ENCODE measurements around the gene AKAP13.

Gene AKAP13

DNA sequence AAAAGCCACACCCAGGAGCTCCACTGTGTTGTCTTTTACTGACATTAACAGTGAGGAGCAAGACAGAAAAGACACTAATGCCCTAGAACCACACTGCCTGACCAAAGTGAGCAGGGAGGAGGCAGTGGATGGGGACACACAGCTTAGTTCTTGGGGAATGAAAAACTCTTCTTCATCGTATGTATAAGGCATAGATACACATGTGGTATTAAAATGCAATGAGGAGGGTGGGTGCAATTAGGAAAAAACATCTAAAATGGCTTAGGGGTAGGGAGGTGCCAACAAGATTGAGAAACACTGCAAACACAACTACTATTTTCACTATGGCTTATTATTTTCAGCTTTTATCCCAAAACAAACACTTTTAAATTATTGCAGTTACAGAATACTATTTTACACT, 398.8 kb downstream of the AKAP13 start:
- TF ChIP-seq POLR2A (IDR thresholded peaks at IDR 0.05; ENCODE audit: extremely low read depth, insufficient read length) = no peak
- no peak for TF ChIP-seq MYC (IDR thresholded peaks at IDR 0.05; ENCODE audit: low read depth, low read length)
- TF ChIP-seq, protein P1, sequence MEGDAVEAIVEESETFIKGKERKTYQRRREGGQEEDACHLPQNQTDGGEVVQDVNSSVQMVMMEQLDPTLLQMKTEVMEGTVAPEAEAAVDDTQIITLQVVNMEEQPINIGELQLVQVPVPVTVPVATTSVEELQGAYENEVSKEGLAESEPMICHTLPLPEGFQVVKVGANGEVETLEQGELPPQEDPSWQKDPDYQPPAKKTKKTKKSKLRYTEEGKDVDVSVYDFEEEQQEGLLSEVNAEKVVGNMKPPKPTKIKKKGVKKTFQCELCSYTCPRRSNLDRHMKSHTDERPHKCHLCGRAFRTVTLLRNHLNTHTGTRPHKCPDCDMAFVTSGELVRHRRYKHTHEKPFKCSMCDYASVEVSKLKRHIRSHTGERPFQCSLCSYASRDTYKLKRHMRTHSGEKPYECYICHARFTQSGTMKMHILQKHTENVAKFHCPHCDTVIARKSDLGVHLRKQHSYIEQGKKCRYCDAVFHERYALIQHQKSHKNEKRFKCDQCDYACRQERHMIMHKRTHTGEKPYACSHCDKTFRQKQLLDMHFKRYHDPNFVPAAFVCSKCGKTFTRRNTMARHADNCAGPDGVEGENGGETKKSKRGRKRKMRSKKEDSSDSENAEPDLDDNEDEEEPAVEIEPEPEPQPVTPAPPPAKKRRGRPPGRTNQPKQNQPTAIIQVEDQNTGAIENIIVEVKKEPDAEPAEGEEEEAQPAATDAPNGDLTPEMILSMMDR (IDR thresholded peaks at IDR 0.05; ENCODE audit: low read depth, low read length) = no peak
- TF ChIP-seq, protein P2, sequence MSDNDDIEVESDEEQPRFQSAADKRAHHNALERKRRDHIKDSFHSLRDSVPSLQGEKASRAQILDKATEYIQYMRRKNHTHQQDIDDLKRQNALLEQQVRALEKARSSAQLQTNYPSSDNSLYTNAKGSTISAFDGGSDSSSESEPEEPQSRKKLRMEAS (IDR thresholded peaks at IDR 0.05; ENCODE audit: low read depth, low read length) = no peak
- no peak for DNase-seq (ENCODE audit: low read depth)
- H3K4me3 ChIP-seq (ENCODE audit: low read depth, low read length) = no peak overlapping the region

DNA sequence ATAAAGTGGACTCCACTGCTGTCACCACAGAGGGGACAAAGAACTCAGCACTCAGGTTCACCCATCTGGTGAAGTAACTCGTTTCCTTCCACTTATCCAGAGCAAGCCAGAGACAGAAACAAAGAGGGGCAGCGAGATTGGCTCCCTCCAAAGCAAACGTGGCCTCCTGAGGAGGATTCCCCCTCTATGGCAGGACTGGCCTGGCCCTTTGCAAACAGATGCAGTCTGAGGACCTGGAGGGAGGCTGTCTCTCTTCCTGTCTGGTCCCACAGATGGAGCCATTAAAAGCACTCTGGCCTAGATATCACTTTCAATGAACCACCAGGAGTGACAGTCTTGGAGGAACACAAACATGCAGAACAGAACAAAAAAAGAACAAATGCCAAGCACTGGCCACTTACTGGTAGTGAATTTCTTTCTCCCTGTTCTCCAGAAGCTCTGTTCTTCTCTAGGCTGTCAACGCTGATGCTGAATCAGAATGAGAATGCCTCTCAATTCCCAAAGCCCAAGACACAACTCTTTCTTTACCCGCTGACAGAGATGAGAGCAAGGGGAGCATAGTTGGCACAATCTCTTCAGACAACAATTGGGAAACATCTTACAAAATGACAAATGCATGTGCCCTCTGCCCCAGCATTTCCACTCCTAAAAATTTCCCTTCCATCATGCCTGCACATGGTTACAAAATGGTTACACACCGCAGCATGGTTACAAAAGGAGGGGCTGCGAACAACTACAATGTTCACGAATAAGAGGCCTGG, 400.0 kb downstream of the AKAP13 start:
- no peak for DNase-seq (ENCODE audit: low read depth)
- TF ChIP-seq, protein P1 (IDR thresholded peaks at IDR 0.05; ENCODE audit: low read depth, low read length) = no peak
- TF ChIP-seq, protein P2 (IDR thresholded peaks at IDR 0.05; ENCODE audit: low read depth, low read length) = no peak
- TF ChIP-seq POLR2A (IDR thresholded peaks at IDR 0.05; ENCODE audit: extremely low read depth, insufficient read length) (no peak), MYC (IDR thresholded peaks at IDR 0.05; ENCODE audit: low read depth, low read length) (no peak)
- no peak overlapping the region for H3K4me3 ChIP-seq (ENCODE audit: low read depth, low read length)

DNA sequence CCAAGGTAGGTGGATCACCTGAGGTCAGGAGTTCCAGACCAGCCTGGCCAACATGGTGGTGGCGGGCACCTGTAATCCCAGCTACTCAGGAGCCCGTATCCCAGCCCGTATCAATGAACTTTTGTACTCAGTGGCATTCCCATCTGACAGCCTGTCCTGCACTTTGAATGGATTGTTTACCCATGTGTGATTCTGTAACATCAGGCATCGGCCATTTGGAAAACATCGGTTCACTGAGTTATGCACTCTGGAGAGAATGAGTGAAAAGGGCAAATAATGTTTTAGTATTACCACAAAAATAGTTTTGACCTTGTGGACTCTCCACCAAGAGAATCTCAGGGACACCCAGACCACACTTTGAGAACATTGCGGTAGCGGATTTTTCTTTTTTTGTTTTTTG, 400.7 kb downstream of the AKAP13 start:
- no peak overlapping the region for H3K4me3 ChIP-seq (ENCODE audit: low read depth, low read length)
- no peak for DNase-seq (ENCODE audit: low read depth)
- TF ChIP-seq MYC (IDR thresholded peaks at IDR 0.05; ENCODE audit: low read depth, low read length) (no peak), POLR2A (IDR thresholded peaks at IDR 0.05; ENCODE audit: extremely low read depth, insufficient read length) (no peak)
- TF ChIP-seq, protein P1 (IDR thresholded peaks at IDR 0.05; ENCODE audit: low read depth, low read length) = no peak
- TF ChIP-seq, protein P2 (IDR thresholded peaks at IDR 0.05; ENCODE audit: low read depth, low read length) = no peak

DNA sequence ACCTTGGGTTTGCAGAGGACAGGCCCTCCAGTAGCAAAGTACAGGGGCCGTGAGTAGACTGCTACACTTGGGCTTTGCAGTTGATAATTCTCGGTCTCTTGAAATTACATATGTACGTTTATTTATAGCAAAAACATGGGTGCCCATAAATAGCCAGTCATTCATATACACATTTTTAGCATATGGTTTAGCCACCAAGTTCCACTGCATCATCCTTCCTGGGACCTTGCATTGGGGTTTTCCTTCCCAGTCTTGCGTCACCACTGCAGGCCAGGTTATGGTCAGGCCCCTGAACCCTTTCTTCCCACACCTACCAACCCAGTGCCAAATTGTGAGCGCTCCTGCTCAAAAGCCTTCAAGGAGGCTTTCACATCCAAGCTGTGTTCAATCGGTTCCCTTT, 401.7 kb downstream of the AKAP13 start:
- H3K4me3 ChIP-seq (ENCODE audit: low read depth, low read length) = no peak overlapping the region
- no peak for TF ChIP-seq POLR2A (IDR thresholded peaks at IDR 0.05; ENCODE audit: extremely low read depth, insufficient read length)
- TF ChIP-seq, protein P2 (IDR thresholded peaks at IDR 0.05; ENCODE audit: low read depth, low read length) = no peak
- TF ChIP-seq, protein P1 (IDR thresholded peaks at IDR 0.05; ENCODE audit: low read depth, low read length) = no peak
- TF ChIP-seq MYC (IDR thresholded peaks at IDR 0.05; ENCODE audit: low read depth, low read length) = no peak
- DNase-seq (ENCODE audit: low read depth) = no peak

DNA sequence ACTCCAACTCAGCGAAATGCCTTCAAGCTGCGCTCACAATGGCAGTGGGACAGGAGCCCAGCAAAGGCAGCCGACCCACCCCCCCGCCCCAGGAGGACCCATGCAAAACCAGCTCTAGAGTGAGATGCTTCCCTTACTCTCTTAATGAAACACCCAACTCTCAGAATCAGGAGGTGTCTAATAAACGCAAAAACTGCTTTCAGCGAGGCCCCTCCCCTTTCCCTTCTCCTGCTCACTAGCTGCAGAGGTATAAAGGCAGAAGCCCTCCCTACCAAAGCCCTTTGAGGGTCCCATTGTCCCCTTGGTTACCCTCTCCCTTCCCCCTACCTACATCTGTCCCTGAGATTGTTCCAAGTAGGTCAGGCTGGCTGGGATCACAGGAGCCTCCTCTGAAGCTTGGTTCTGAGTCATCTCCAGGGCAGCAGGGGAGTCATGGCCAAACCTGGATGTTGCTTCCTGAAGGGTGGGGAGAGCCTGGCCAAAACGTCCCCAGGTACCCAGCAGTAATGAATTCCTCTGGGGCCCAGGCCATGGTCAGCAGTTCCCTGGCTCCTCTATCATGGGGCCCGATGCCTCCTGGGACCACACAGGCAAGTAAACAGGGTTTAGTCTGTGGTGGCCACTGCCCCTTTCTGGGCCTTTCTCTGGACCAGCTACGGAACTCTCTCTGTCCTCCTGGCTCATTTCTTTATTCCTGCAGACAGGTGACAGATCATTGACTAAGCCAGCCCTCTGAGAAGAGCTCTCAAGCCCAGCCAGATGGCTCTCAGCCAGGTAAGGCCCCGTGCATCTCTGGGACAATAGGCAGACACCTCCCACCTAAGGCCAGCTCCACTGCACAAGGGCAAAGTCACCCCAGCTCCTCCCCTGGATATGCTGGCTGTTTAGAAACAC, 405.7 kb downstream of the AKAP13 start:
- peak overlapping the region; percentile 12 for H3K4me3 ChIP-seq (ENCODE audit: low read depth, low read length)

More for the DNA sequence above, 405.7 kb downstream of the AKAP13 start:
- TF ChIP-seq, protein P1 (IDR thresholded peaks at IDR 0.05; ENCODE audit: low read depth, low read length) = no peak
- TF ChIP-seq, protein P2 (IDR thresholded peaks at IDR 0.05; ENCODE audit: low read depth, low read length) = no peak
- TF ChIP-seq MYC (IDR thresholded peaks at IDR 0.05; ENCODE audit: low read depth, low read length) (no peak), POLR2A (IDR thresholded peaks at IDR 0.05; ENCODE audit: extremely low read depth, insufficient read length) (no peak)
- DNase-seq (ENCODE audit: low read depth) = peak; percentile 23

Data from NB4 (cell line).